ENCODE results near the gene PLA2G4B. TPM values are rescaled to one million over a fixed set of nuclear protein-coding genes. Genes with fewer than 3 reads are reported as not detected.
A peak's percentile ranks its signal among the peaks of the same experiment; 100 is the strongest.

Gene PLA2G4B
- total RNA-seq, 1 donor from 2014 or later: 1.6 TPM

DNA sequence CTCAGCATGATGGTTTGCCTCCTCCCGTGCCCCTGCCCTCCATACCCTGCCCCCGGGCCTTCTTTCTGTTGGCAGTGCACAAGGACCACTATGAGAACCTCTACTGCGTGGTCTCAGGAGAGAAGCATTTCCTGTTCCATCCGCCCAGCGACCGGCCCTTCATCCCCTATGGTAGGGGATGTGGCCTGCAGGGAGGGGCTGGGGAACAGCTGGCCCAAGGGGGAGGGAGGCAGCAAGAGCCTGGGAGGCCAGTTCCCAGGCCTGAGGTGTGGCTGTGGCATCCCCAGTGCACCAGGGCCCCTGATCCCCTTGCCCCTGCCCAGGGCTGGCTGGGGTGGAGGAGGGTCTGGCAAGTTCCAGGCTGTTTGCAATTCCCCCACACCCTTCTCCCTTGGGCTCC lies 2.6 kb upstream of the PLA2G4B start:
- Histone ChIP-seq H3K9ac (ENCODE audit: low read depth in 1 of 3, low read length in 3 of 3) (no peak overlapping the region), H3K4me3 (ENCODE audit: low read length in 3 of 3) (no peak overlapping the region), H3K36me3 (ENCODE audit: control insufficient read depth in 3 of 3, insufficient read depth in 3 of 3, low read length in 3 of 3) (peaks cover 13 to 19% (median 16%) of the 10 kb centered on the region in 3 donors), H3K9me3 (ENCODE audit: control insufficient read depth in 3 of 3, low read length in 3 of 3) (no peaks in the 10 kb centered on the region), H3K27me3 (ENCODE audit: control insufficient read depth in 3 of 3, insufficient read depth in 3 of 3, low read length in 3 of 3) (no peaks in the 10 kb centered on the region), H3K27ac (ENCODE audit: low read depth, low read length) (no peak overlapping the region), H3K4me1 (ENCODE audit: control insufficient read depth in 3 of 3, insufficient read depth in 3 of 3, low read length in 3 of 3) (peaks cover 16 to 18% (median 16%) of the 10 kb centered on the region in 3 donors)

DNA sequence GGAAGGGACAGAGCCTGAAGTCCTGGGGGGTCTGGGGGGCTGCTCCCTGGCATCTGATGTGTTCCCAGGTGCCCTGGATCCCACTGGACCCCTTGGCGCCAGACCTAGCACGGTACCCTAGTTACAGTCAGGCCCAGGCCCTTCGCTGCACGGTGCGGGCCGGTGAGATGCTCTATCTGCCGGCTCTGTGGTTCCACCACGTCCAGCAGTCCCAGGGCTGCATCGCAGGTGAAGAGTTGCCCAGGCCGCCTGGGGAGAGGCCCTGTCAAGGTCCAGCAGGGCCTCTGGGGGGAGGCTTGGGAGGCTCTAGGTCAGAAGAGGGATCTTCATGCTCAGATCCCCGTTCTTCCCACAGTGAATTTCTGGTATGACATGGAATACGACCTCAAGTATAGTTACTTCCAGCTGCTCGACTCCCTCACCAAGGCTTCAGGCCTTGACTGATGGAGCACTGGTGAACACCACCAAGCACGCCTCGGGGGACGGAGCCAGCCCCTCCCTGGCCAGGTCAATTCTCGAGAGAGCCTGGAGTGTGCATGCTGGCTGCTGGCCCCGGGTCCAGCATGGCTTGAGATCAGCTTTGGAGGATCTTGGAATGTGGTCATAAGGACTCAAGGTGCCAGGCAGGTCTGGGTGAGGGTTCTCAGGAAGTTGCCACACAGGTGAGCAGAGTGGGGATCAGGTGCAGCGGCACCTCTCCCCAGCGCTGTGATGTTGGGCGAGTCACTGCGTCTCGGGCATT lies 1.8 kb upstream of the PLA2G4B start:
- Histone ChIP-seq H3K9ac (ENCODE audit: low read depth in 1 of 3, low read length in 3 of 3) (no peak overlapping the region), H3K36me3 (ENCODE audit: control insufficient read depth in 3 of 3, insufficient read depth in 3 of 3, low read length in 3 of 3) (peaks cover 12 to 20% (median 18%) of the 10 kb centered on the region in 3 donors), H3K9me3 (ENCODE audit: control insufficient read depth in 3 of 3, low read length in 3 of 3) (no peaks in the 10 kb centered on the region), H3K27ac (ENCODE audit: low read depth, low read length) (no peak overlapping the region), H3K4me1 (ENCODE audit: control insufficient read depth in 3 of 3, insufficient read depth in 3 of 3, low read length in 3 of 3) (peaks cover 16 to 18% (median 16%) of the 10 kb centered on the region in 3 donors), H3K27me3 (ENCODE audit: control insufficient read depth in 3 of 3, insufficient read depth in 3 of 3, low read length in 3 of 3) (no peaks in the 10 kb centered on the region), H3K4me3 (ENCODE audit: low read length in 3 of 3) (no peak overlapping the region)

DNA sequence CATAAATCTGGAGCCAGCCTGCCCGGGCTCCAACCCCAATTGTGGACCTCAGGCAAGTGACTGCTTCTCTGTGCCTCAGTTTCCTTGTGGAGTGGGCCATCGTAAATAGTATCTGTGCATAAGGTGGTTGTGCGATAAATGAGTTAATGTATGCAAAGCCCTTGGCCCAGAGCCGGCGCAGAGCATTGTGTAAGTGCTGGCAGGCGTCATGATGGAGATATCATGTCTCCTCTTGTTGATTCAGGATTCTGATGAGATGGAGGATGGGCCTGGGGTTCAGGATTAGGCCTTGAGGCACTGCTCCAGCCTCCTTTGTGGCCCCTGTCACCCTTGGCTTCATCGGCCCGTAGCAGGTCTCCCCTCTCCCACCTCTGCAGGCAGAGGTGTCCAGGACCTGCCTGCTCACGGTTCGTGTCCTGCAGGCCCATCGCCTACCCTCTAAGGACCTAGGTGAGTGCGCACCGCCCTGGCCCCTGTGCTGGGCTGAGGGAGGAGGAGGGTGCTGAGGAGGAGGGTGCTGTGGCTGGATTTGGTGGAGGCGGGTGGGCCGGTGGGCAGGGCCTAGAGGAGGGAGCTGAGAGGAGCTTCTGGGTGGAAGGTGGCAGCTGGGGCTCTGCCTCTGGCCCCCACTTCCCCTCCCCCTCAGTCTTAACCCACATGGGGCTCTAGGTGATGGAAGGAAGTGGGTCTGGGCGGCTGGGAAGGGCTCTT lies 1.3 kb downstream of the PLA2G4B start:
- Histone ChIP-seq H3K27me3 (ENCODE audit: control insufficient read depth in 3 of 3, insufficient read depth in 3 of 3, low read length in 3 of 3) (no peaks in the 10 kb centered on the region), H3K9me3 (ENCODE audit: control insufficient read depth in 3 of 3, low read length in 3 of 3) (no peaks in the 10 kb centered on the region), H3K4me1 (ENCODE audit: control insufficient read depth in 3 of 3, insufficient read depth in 3 of 3, low read length in 3 of 3) (peaks cover 16 to 18% (median 16%) of the 10 kb centered on the region in 3 donors), H3K4me3 (ENCODE audit: low read length in 3 of 3) (no peak overlapping the region), H3K27ac (ENCODE audit: low read depth, low read length) (no peak overlapping the region), H3K9ac (ENCODE audit: low read depth in 1 of 3, low read length in 3 of 3) (peak overlapping the region in 1 of 3 donors; percentile 25), H3K36me3 (ENCODE audit: control insufficient read depth in 3 of 3, insufficient read depth in 3 of 3, low read length in 3 of 3) (peaks cover 15 to 29% (median 17%) of the 10 kb centered on the region in 3 donors)

DNA sequence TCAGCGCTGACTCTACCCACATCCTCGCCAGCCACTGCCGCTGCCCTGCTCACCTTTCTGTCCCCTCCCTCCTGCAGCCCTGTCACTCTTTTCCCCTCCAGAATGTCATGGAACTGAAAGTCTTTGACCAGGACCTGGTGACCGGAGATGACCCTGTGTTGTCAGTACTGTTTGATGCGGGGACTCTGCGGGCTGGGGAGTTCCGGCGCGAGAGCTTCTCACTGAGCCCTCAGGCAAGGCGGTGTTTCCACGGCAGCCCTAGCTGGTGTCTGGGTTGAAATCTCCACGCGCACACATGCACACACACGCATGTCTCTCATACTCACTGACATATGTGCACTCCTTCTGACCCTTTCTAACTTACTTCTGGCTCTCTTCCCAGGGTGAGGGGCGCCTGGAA lies 2.0 kb downstream of the PLA2G4B start:
- H3K4me1 ChIP-seq (ENCODE audit: control insufficient read depth in 3 of 3, insufficient read depth in 3 of 3, low read length in 3 of 3): peaks cover 16 to 18% (median 16%) of the 10 kb centered on the region in 3 donors
- no peaks in the 10 kb centered on the region for H3K9me3 ChIP-seq (ENCODE audit: control insufficient read depth in 3 of 3, low read length in 3 of 3)
- H3K27me3 ChIP-seq (ENCODE audit: control insufficient read depth in 3 of 3, insufficient read depth in 3 of 3, low read length in 3 of 3): no peaks in the 10 kb centered on the region
- H3K36me3 ChIP-seq (ENCODE audit: control insufficient read depth in 3 of 3, insufficient read depth in 3 of 3, low read length in 3 of 3): peaks cover 15 to 29% (median 20%) of the 10 kb centered on the region in 3 donors
- H3K9ac ChIP-seq (ENCODE audit: low read depth in 1 of 3, low read length in 3 of 3): peak overlapping the region in 1 of 3 donors; percentile 25
- H3K4me3 ChIP-seq (ENCODE audit: low read length in 3 of 3): no peak overlapping the region
- H3K27ac ChIP-seq (ENCODE audit: low read depth, low read length): no peak overlapping the region

DNA sequence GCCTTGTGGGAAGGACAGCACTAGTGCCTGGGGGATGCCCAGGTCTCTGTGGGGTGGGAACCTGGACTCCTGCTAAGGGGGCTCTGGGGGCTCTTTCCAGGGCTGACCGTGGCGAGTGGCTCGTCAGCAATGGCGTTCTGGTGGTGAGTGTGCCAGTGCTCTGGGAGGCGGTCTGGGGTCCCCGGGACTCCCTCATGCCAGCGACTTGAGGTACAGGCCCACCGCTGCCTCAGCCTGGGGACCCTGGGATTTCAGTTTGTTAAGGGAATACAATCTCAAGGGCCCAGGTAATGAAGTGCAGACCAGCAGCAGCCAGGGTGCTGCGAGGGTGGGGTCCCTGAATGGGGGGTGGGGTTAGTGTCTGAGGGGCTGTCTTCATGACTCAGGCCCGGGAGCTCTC lies 2.5 kb downstream of the PLA2G4B start:
- peaks cover 15 to 34% (median 24%) of the 10 kb centered on the region in 3 donors for H3K36me3 ChIP-seq (ENCODE audit: control insufficient read depth in 3 of 3, insufficient read depth in 3 of 3, low read length in 3 of 3)
- H3K9ac ChIP-seq (ENCODE audit: low read depth in 1 of 3, low read length in 3 of 3): no peak overlapping the region
- H3K4me1 ChIP-seq (ENCODE audit: control insufficient read depth in 3 of 3, insufficient read depth in 3 of 3, low read length in 3 of 3): peaks cover 16 to 18% (median 16%) of the 10 kb centered on the region in 3 donors
- no peaks in the 10 kb centered on the region for H3K9me3 ChIP-seq (ENCODE audit: control insufficient read depth in 3 of 3, low read length in 3 of 3)
- no peaks in the 10 kb centered on the region for H3K27me3 ChIP-seq (ENCODE audit: control insufficient read depth in 3 of 3, insufficient read depth in 3 of 3, low read length in 3 of 3)
- H3K4me3 ChIP-seq (ENCODE audit: low read length in 3 of 3): no peak overlapping the region
- no peak overlapping the region for H3K27ac ChIP-seq (ENCODE audit: low read depth, low read length)

DNA sequence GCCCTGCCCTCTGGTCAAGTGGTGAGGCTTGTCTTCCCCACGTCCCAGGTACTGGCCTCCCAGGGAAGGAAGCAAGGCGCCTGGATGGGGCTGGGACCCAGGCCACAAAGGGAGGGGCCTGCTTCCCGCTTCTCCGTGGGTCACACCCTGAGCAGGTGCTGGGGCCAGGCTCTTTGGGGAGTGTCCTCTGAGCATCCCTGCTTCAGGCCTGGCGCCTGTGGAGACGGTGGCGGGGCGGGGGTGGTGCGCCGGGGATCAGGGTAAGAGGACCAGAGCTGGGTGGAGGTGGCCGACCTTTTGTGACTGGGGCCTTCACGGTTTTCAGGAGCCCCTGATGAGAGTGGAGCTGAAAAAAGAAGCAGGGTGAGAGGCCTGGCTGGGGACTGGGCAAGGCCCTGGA lies 3.6 kb downstream of the PLA2G4B start:
- Histone ChIP-seq H3K27ac (ENCODE audit: low read depth, low read length) (no peak overlapping the region), H3K4me3 (ENCODE audit: low read length in 3 of 3) (no peak overlapping the region), H3K9ac (ENCODE audit: low read depth in 1 of 3, low read length in 3 of 3) (no peak overlapping the region), H3K4me1 (ENCODE audit: control insufficient read depth in 3 of 3, insufficient read depth in 3 of 3, low read length in 3 of 3) (peaks cover 16 to 18% (median 16%) of the 10 kb centered on the region in 3 donors), H3K36me3 (ENCODE audit: control insufficient read depth in 3 of 3, insufficient read depth in 3 of 3, low read length in 3 of 3) (peaks cover 15 to 39% (median 34%) of the 10 kb centered on the region in 3 donors), H3K27me3 (ENCODE audit: control insufficient read depth in 3 of 3, insufficient read depth in 3 of 3, low read length in 3 of 3) (no peaks in the 10 kb centered on the region), H3K9me3 (ENCODE audit: control insufficient read depth in 3 of 3, low read length in 3 of 3) (no peaks in the 10 kb centered on the region)

DNA sequence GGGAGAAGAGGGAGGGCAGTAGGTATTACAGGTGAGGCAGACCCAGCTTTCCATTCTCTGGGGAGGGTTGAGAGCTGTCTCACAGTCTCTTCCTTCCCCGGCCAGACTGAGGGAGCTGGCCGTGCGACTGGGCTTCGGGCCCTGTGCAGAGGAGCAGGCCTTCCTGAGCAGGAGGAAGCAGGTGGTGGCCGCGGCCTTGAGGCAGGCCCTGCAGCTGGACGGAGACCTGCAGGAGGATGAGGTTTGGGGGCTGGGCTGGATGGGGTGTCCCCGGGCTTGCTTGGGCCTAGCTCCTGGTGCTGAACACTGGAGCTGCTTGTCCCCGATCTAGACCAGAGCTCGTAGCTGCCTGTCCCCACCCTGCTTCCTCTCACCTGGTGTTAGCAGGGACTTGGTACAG lies 4.9 kb downstream of the PLA2G4B start:
- peaks cover 26 to 52% (median 47%) of the 10 kb centered on the region in 3 donors for H3K36me3 ChIP-seq (ENCODE audit: control insufficient read depth in 3 of 3, insufficient read depth in 3 of 3, low read length in 3 of 3)
- no peak overlapping the region for H3K9ac ChIP-seq (ENCODE audit: low read depth in 1 of 3, low read length in 3 of 3)
- H3K4me1 ChIP-seq (ENCODE audit: control insufficient read depth in 3 of 3, insufficient read depth in 3 of 3, low read length in 3 of 3): peaks cover 9 to 12% (median 10%) of the 10 kb centered on the region in 3 donors
- no peak overlapping the region for H3K4me3 ChIP-seq (ENCODE audit: low read length in 3 of 3)
- no peak overlapping the region for H3K27ac ChIP-seq (ENCODE audit: low read depth, low read length)
- H3K9me3 ChIP-seq (ENCODE audit: control insufficient read depth in 3 of 3, low read length in 3 of 3): no peaks in the 10 kb centered on the region
- H3K27me3 ChIP-seq (ENCODE audit: control insufficient read depth in 3 of 3, insufficient read depth in 3 of 3, low read length in 3 of 3): no peaks in the 10 kb centered on the region

DNA sequence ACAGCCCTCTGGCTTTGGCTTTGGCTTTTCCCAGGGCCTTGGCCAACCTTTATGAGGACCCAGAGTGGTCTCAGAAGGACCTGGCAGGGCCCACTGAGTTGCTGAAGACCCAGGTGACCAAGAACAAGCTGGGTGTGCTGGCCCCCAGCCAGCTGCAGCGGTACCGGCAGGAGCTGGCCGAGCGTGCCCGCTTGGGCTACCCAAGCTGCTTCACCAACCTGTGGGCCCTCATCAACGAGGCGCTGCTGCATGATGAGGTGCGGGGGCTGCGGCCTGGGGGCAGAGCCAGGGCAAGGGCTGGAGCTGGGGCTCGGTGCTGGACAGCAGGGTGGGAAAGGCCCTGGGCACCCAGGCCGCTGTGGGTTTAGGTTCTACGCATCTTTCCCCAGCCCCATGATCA lies 6.2 kb downstream of the PLA2G4B start:
- peaks cover 0 to under 1% (median 0%) of the 10 kb centered on the region in 3 donors for H3K4me1 ChIP-seq (ENCODE audit: control insufficient read depth in 3 of 3, insufficient read depth in 3 of 3, low read length in 3 of 3)
- H3K27ac ChIP-seq (ENCODE audit: low read depth, low read length): no peak overlapping the region
- no peaks in the 10 kb centered on the region for H3K9me3 ChIP-seq (ENCODE audit: control insufficient read depth in 3 of 3, low read length in 3 of 3)
- no peaks in the 10 kb centered on the region for H3K27me3 ChIP-seq (ENCODE audit: control insufficient read depth in 3 of 3, insufficient read depth in 3 of 3, low read length in 3 of 3)
- H3K4me3 ChIP-seq (ENCODE audit: low read length in 3 of 3): no peak overlapping the region
- peaks cover 26 to 55% (median 51%) of the 10 kb centered on the region in 3 donors for H3K36me3 ChIP-seq (ENCODE audit: control insufficient read depth in 3 of 3, insufficient read depth in 3 of 3, low read length in 3 of 3)
- H3K9ac ChIP-seq (ENCODE audit: low read depth in 1 of 3, low read length in 3 of 3): no peak overlapping the region

DNA sequence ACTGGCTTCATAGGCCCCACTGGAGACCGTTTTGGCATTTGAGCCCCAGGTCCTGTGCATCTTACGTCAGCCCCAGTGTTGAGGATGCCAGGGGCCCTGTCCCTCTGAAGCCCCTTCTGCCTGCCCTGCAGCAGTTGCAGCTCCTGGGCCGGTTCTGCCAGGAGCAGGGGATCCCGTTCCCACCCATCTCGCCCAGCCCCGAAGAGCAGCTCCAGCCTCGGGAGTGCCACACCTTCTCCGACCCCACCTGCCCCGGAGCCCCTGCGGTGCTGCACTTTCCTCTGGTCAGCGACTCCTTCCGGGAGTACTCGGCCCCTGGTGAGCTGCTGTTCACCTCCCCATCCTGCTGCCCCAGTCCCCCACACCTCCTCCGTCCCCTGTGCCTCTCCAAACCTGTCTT lies 8.6 kb downstream of the PLA2G4B start:
- H3K27ac ChIP-seq (ENCODE audit: low read depth, low read length): no peak overlapping the region
- no peak overlapping the region for H3K4me3 ChIP-seq (ENCODE audit: low read length in 3 of 3)
- H3K9me3 ChIP-seq (ENCODE audit: control insufficient read depth in 3 of 3, low read length in 3 of 3): no peaks in the 10 kb centered on the region
- H3K9ac ChIP-seq (ENCODE audit: low read depth in 1 of 3, low read length in 3 of 3): no peak overlapping the region
- H3K27me3 ChIP-seq (ENCODE audit: control insufficient read depth in 3 of 3, insufficient read depth in 3 of 3, low read length in 3 of 3): peaks cover 4 to 7% (median 7%) of the 10 kb centered on the region in 3 donors
- H3K36me3 ChIP-seq (ENCODE audit: control insufficient read depth in 3 of 3, insufficient read depth in 3 of 3, low read length in 3 of 3): peaks cover 15 to 43% (median 41%) of the 10 kb centered on the region in 3 donors
- no peaks in the 10 kb centered on the region for H3K4me1 ChIP-seq (ENCODE audit: control insufficient read depth in 3 of 3, insufficient read depth in 3 of 3, low read length in 3 of 3)

DNA sequence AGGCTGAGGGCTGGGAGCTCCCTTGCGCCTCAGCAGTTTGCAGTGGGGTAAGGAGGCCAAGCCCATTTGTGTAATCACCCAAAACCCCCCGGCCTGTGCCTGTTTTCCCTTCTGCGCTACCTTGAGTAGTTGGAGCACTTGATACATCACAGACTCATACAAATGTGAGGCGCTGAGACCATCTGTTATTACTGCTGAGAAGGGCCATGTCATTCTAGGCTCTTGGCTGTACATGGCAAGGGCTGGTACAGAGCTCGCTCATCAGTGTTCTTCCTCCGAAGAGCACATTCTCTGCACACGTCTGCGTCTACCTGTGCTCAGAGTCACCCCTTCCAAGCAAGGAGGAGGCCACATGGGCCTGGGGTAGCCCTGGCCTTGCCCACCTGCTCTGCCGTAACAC lies 9.3 kb downstream of the PLA2G4B start:
- Histone ChIP-seq H3K9me3 (ENCODE audit: control insufficient read depth in 3 of 3, low read length in 3 of 3) (no peaks in the 10 kb centered on the region), H3K9ac (ENCODE audit: low read depth in 1 of 3, low read length in 3 of 3) (no peak overlapping the region), H3K4me1 (ENCODE audit: control insufficient read depth in 3 of 3, insufficient read depth in 3 of 3, low read length in 3 of 3) (no peaks in the 10 kb centered on the region), H3K27ac (ENCODE audit: low read depth, low read length) (no peak overlapping the region), H3K4me3 (ENCODE audit: low read length in 3 of 3) (no peak overlapping the region), H3K36me3 (ENCODE audit: control insufficient read depth in 3 of 3, insufficient read depth in 3 of 3, low read length in 3 of 3) (peaks cover 14 to 43% (median 38%) of the 10 kb centered on the region in 3 donors), H3K27me3 (ENCODE audit: control insufficient read depth in 3 of 3, insufficient read depth in 3 of 3, low read length in 3 of 3) (peaks cover 9 to 14% (median 11%) of the 10 kb centered on the region in 3 donors)
